Head of caudate nucleus (tissue), 42 donors: ENCODE data around the gene DVL1.

Experiments used
- DNase-seq, 42 donors: peaks; one replicate each; pipeline versions ENCODE4 v3.0.0 to v3.0.0-alpha.2; 2020 to 2021; ENCODE audit warnings: mixed read lengths in 7 of 42
- intact Hi-C: fragments of 100-400 bp; cut with DNase I; formaldehyde crosslinking; loops from one replicate; pipeline ENCODE4 v1.15.0; 2022

Gene DVL1

DNA sequence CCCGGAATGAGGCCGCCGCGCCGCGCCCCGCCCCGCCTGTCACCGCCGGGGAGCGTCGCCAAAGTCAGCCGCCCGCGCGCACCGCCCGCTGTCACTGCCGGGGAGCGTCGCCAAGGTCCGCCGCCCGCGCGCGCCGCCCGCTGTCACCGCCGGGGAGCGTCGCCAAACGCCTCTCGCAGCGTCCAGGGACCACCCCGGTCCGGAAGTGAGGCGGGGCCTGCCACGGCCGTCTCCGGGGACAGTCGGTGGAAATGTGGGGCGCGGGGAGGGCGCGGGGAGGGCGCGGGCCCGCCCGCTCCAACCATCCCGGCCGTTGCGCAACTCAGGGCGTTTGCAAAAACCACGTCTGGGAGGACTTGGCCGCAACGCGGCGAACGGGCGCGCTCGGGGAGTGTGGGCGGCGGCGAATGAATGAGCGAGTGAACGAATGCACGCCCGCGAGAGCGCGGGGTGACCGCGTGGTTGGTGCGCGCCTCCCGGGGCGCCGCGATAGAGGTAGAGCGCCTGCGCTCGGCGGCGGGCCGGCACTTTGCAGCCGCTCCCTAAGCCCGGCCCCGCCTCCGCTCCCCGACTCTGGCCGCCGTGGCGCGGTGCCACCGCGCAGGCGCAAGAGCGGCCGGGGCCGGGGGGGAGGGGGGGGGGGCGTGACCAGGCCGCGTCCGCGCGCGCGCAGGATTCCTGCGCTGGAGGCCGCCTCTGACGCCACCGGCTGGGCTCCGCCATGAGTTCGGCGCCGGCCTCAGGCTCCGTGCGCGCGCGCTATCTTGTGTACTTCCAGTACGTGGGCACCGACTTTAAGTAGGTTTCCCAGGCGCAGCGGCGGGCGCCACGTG is 41.1 kb downstream of the DVL1 start, which contains the start of the genes ACAP3 and PUSL1:
Gene ACAP3 (minus strand): TSS at position 8 of the 833 bp plus-strand sequence. CDS start 115 bp downstream, outside the sequence.
Gene PUSL1 (plus strand): TSS at position 675 of the 833 bp plus-strand sequence. CDS start 47 bp downstream, at position 722.
- DNase-seq = peak; percentile 73 to 95 (median 88)
- intact Hi-C loops = no loop called here

DNA sequence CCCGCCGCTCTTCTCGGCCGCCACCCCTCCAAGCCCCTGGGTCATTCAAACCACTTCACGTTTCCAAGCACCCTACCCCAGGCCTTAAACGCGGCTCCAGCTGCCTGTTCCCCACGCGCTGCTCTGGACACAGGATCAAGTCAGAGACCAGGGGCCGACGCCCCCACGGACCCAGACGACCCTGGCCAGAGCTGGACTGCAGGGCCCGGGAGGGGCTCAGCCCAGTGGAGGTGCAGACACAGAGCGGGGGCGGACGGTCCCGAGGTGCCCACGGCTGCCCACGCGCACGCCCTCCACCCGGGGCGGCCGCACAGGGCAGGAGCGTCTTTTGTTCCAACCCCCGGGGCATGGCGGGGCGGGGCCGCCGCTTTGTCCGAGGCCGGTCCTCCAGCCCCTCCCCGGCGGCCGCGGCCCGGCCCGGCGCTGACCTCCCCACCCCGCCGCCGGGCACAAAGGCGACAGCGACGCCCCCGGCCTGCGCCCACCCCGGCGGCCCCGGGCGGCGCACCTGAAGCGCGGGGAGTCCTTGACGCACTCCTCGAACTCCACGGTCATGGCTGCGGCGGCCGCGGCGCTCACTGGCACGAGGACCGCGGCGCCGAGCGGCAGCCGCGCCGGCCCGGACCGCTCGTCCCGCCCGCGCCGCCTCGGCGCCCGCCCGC is 41.8 kb downstream of the DVL1 start:
- intact Hi-C loops = no loop called here
- peak in 14 of 42 donors; percentile 26 to 68 (median 50) for DNase-seq

DNA sequence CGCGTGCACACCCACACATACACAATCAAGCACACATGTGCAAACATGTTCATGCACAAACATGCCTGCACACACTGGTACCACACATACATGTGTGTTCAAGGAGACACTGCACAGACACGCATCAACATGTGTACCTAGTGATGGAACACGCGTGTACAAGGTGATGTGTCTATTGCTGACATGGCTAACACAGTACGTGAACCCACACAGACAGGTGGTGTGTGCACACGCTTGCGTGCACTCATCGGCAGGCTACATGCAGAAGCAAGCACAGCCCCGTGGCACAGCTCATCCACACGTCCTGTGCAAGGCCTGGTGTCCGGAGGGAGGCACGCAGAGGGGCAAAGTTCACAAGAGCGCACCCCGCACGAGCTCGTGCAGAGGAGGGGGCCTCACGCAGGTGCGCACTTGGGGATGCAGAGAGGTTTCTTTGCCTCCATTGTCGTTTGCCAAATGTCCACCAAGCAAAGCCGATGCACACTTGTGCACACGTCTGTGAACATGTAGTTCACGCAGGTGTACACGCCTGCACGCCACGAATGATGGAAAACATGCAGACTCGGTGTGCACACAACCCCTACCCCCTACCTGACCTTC is 42.5 kb downstream of the DVL1 start:
- peak in 16 of 42 donors; percentile 28 to 60 (median 48) for DNase-seq
- intact Hi-C loops = no loop called here

DNA sequence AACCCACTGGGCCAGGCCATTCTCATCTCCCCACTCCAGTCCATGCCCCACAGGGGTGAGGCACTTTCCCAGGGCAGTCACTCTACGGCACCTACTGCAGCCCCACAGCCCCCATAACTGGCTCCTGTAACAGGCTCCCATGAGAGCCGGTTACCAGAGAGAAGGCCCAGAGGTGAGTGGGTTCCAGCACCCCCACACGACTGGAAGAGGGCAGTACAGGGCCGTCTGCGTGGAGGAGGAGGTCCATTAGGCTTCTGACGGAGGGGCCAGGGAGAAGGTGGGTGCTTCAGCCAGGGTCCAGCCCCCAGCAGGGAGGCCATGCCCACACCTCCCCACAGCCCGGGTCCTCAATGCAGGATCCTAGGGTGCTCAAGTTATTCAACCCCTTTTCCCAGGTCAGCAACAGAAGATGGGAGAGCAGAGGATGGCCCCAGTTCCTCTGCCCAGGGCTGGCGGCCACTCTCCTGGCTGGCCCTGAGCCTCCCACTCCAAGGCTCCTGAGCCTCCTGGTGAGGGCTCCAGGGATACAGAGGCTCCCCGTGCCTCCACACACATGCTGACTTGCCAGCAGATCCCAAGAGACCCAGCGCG is 43.1 kb downstream of the DVL1 start:
- peak in 4 of 42 donors; percentile 33 to 48 (median 40) for DNase-seq
- intact Hi-C loops = no loop called here

DNA sequence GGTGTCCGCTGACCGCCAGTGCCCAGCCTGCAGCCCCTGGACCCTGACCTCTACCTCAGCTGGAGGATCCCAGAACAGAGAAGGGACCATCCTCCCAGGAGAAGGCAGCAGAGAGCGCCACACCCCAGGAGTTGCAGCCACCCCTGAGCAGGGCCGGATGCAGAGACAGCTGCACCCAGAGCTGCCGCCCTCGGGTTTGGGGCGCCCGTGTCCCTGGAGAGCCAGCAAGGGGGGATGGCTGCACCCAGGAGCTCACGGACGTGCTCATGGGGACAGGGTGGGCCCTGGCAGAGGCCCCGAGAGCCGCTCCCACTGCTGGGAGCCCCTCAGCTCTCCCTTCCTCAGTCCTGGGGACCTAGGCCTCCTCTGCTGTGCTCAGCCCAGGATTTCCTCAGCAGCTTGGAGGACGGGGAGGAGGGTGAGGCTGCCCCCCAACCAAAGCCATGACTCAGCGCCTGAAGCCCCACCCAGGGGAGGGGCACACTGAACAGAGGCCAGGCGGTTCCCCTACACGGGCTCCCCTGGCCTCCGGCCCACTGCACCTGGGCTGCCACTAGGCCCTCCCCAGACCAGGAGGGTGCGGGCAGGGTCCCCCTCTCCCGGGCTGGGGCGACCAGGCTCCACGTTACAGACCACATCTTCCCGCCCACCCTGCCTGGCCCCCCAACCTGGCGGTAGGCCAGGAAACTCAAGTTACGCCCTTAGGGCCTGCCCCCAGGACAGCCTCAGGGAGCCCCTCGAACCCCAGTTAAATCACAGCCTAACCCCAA is 43.7 kb downstream of the DVL1 start:
- peak in 35 of 42 donors; percentile 33 to 85 (median 63) for DNase-seq
- intact Hi-C loops = no loop called here

DNA sequence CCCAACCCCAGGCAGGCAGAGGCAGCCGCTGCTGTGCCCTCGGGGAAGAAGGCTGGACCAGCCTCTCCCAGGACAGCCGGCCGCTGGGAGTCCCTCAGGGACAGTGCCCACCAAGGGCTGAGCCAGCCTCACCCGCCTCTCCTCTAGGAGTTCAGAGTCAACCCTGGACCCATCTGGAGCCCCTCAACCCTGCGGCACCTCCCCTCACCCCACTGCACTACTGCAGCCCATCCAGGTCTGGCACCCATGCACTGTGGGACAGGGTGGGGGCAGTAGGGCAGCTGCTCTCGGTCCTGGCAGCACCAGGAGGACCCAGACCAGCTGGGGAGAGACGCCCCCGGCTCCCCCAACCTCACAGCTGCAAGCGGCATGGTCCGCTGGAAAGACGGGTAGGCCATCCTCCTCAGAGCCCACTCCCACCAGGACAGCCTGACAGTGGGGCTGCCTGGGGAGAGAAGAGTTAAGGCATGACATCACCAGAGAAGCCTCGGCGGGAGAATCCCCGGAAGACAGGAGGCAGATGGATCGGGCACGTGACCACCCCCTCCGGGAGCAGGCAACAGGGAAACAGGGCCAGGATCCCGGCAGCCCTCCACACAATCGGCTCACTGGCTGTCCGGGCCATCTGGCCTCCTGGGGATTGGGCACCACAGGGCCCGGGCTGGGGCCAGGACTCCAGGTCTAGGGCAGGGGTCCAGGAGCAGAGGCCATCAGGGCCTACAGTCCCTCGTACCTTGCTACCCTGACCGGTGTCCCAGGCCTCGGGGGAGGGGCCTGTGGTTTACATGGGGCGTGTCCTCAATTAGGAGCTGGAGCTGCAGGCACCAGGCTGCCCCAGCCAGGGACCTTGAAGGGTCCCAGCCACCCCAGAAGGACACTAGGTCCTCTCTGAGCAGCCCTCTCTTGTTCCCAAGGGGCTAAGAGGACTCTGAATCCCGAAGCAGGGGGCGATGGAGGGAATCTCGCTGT is 44.6 kb downstream of the DVL1 start:
- intact Hi-C loops = no loop called here
- peak; percentile 93 to 99 (median 97) for DNase-seq

DNA sequence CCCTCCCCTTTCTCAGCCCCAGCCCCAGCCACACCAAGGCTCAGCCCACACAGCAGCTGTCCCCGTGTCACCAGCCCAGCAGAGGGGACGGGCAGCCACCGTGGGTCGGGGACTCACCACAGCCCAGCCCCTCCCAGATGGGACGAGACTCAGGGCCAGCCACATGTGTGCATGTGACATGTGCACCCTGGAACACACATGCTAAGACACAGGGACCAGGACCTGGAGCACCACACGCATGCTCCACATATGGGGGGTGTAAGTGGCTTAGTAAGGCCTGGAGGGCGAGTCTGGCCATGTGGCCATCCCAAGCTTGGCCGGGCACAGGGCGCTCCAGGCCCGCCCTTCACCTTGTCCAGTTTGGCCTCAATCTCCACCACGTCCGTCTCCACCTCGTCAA is 45.5 kb downstream of the DVL1 start:
- intact Hi-C loops = no loop called here
- no peak for DNase-seq

DNA sequence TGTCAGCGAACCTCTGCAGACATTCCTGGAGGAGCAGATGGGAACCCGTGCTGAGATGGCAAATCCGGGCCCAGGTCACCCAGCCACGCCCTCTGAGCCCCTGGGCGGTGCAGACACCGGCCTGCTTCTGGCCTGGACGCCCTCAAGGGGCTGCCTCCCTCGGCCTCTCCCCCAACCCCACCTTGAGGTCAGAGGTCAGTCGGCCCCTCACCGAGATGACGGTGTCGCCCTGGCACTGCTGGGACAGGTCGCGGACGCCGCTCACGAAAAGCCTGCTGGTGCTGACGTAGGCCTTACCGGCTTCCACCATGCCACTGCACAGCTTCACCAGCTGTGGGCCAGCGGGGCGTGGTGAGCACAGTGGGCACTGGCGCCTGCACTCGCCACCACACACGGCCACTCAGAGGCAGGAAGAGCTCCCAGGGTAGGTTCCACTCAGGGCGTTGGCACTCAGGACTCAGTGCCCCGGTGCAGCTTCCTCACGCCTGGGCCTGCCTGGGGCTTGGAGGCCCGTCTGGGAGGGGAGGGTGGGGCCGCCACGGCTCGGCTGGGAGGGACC is 46.2 kb downstream of the DVL1 start:
- intact Hi-C loops = no loop called here
- peak in 1 of 42 donors; percentile 43 for DNase-seq

DNA sequence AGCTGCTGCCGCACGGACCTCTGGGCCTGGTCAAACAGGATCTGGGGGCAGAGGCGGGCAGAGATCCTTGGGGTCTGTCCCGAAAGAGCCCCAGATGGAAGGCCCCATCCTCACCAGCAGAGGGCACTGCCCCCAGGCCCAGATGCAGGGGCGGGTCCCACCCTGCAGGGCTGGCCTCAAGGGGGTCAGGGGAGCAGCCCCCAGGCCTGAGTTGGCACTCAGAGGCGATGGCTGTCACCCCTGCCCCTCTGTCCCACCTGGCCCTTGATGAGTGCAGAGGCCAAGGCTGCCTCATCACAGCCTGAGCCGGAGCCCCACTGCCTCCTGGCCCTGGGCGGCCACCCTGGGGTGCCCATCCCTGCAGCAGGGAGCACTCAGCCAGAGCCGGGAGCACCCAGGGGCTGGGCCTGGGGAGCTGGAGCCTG is 47.2 kb downstream of the DVL1 start:
- intact Hi-C loops = no loop called here
- DNase-seq = no peak

DNA sequence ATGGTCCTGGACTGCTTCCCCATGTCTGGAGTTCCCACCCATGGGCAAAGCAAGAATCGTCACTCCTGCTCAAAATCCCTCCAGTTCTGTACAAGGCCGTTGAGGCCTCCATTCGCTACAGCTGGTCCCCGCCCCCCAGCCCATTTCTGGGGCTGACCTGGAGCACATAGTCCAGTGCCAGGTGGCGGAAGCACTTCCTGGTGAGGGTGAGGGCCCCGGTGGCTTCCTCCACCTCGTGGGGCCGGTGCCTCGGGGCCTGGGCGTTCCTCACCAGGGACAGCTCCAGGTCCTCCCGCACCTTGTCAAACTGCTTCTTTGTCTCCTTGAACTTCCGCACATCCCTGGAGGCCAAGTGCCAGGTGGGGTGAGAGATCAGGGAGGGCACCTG is 48.9 kb downstream of the DVL1 start:
- intact Hi-C loops = no loop called here
- DNase-seq = no peak

DNA sequence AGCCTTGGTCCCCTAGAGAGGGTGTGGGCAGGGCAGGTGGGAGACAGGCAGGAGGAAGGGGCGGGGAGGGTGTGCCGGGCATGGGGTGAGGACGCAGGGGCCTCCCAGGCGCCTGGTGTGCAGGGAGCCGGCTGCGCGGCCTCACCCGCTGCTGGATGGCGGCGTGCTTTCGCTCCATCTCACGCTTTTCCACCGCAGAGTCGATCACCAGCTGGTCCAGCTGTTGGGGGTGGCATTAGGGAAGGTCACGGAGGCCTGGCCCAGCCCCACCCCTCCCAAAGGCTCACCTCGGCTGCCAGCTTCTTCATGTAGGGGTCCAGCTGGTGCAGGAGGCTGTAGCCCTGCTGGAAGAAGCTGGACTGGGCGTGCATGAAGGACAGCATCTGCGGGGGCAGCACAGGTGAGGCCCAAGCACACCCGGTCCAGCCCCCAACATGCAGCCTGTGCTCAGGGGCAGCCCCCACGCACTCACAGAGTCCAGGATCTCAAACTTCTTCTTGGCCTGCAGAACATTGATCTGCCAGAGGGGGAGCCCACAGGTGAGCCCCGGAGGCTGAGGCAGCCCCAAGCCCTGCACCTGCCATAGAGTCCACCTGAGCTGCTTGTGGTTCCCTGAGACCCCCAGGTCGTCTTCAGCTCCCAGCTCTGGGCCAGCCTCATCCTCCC is 49.4 kb downstream of the DVL1 start:
- DNase-seq = peak in 1 of 42 donors; percentile 45
- intact Hi-C loops = no loop called here

DNA sequence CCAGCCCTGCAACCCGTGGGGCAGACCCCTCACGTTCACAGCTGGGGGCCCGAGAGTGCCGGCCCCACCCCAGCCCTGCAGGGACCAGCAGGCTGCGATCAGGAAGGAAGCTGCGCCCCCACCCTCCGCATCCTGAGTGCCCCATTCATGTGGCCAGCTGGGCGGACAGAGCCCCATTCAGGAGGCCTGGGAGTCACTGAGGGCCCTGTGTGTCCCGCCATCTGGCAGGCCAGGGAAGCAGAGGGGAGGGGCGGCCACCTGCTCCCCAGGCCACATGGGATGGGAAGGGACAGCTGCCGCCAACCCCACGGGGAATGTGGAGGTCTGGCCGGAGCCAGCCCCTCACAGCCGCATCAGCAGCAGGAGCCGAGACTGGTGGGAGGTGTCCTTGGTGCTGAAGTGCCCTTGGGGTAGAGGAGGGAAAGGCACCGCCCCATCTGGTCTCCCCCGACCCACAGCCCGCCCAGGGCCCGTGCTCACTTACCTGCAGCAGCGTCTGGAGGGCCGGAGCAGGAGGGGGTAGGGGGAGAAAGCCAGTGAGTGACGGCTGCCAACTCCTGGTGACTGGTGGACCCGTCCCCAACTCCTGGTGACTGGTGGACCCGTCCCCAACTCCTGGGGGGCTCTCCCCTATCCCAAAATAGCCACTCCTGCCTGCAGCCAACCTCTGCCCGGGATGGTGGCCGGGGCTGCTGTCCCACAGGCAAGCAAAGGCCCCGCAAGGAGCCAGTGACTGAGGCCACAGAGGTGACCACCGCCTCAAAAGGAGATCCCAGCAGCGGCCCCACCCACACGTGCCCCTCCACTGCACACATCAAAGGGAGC is 50.1 kb downstream of the DVL1 start:
- DNase-seq = peak; percentile 87 to 99 (median 96)
- intact Hi-C loops = no loop called here

DNA sequence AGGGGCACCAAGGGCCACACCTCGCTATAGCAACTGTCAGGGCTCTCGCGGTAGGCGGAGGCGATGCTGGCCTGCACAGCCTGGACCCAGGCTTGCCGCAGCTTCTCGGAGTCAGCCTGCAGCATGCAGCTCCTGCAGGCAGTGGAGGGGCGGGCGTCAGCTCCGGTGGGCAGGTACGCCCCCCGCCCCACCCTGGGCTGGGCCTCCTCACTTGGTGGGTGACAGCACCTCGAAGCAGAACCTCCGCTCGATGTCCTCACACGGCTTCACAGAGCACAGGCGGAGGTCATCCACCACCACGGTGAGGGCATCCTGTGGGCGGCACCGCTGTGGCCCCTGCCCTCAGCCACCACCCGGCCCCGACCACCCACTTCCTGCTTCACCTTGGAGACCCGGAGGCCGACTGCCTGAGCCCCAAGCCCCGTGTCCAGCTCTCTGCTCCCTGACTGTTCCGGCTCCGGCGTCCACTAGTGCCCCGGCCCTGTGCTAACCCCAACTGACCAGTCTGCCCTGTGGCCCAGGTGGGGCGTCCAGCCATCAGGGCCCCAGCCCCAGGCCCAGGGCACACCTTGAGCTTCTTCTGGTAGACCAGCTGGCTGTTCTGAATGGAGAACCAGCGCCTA is 51.3 kb downstream of the DVL1 start:
- no peak for DNase-seq
- intact Hi-C loops = no loop called here

DNA sequence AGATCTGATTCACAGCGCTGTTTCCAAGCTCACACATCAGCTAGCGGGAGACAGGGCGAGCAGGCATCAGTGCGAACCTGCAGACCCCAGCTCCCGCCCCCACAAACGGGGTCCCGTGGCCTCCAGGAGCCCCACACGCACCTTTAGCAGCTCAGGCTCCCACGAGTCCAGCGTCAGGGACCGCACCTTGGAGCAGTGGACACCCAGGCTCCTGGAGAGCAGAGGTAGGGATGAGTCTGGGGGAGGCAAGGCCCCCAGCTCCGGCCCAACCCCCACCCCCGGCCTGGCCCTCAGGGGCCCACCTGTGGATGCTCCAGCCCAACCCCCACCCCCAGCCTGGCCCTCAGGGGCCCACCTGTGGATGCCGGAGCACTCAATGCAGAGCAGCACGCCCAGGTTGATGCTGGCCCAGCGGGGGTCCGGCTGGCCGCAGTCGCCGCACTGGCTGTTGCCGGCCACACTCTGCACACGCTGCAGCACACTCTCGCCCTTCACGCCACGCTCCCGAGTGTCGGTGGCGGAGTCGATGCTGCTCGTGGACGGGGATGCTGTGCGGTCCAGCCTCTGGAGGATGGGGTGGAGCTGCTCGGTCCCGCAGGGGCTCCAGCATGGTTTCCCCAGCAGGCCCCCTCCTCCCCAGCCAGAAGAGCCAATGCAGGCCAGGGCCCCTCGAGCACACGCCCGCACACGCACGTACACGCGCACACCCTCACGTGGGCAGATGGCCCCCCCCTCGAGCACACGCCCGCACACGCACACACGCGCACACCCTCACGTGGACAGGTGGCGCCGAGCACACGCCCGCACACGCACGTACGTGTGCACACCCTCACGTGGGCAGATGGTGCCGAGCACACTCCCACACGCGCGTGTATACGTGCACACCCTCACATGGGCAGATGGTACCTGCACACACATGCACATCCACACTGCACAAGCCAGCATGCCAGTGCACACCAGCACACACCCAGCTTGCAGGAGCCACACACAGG is 52.9 kb downstream of the DVL1 start:
- intact Hi-C loops = no loop called here

More for the DNA sequence above, 52.9 kb downstream of the DVL1 start:
- DNase-seq = no peak
